Mucosa of rectum (tissue), 2 donors: Measurements from ENCODE around the gene AJAP1.
"Not testable (repeated sequence)": the region's sequence is repeated elsewhere in the genome, so short reads cannot be mapped to it uniquely, and the experiment has no call there.

Experiments used
- H3K27ac ChIP-seq, 2 donors: one replicate each; pipeline ENCODE4 v1.7.0; 2013; ENCODE audit warnings: inconsistent platforms in 2 of 2, low read depth in 2 of 2, low read length in 2 of 2
- H3K27me3 ChIP-seq, 2 donors: one replicate each; pipeline ENCODE4 v1.7.0; 2013; ENCODE audit warnings: low read length in 2 of 2; ENCODE audit not compliant: control insufficient read depth in 2 of 2, insufficient read depth in 2 of 2
- H3K36me3 ChIP-seq, 2 donors: one replicate each; pipeline ENCODE4 v1.7.0; 2013; ENCODE audit warnings: low read length in 2 of 2; ENCODE audit not compliant: control insufficient read depth in 2 of 2, insufficient read depth in 2 of 2
- H3K4me1 ChIP-seq, 2 donors: one replicate each; pipeline ENCODE4 v1.7.0; 2013; ENCODE audit warnings: low read length in 2 of 2, mild to moderate bottlenecking in 1 of 2; ENCODE audit not compliant: control insufficient read depth in 2 of 2, insufficient read depth in 2 of 2
- H3K4me3 ChIP-seq, 2 donors: one replicate each; pipeline ENCODE4 v1.7.0; 2013; ENCODE audit warnings: low read length in 2 of 2
- H3K9ac ChIP-seq, 2 donors: one replicate each; pipeline ENCODE4 v1.7.0; 2013; ENCODE audit warnings: low read length in 2 of 2, low read depth in 1 of 2, mild to moderate bottlenecking in 1 of 2
- H3K9me3 ChIP-seq, 2 donors: one replicate each; pipeline ENCODE4 v1.7.0; 2013; ENCODE audit warnings: low read length in 2 of 2; ENCODE audit not compliant: control insufficient read depth in 2 of 2
- donor health status: healthy.
- donor health status: Normal muscosa, but diverticular disease.

Gene AJAP1

GRCh38 chr1:4666683-4667082, 12.3 kb downstream of the AJAP1 start:
- not testable (repeated sequence) for H3K36me3 ChIP-seq, H3K27me3 ChIP-seq, H3K9ac ChIP-seq, H3K27ac ChIP-seq, H3K4me1 ChIP-seq, H3K4me3 ChIP-seq, H3K9me3 ChIP-seq

- H3K9me3 ChIP-seq = no peaks in the 10 kb centered on the region
- peaks cover 0 to 3% of the 10 kb centered on the region in 2 donors for H3K27me3 ChIP-seq
- no peak overlapping the region for H3K4me3 ChIP-seq
- no peaks in the 10 kb centered on the region for H3K36me3 ChIP-seq
- H3K4me1 ChIP-seq = no peaks in the 10 kb centered on the region
- H3K9ac ChIP-seq = no peak overlapping the region
- H3K27ac ChIP-seq = no peak overlapping the region
Observed at GRCh38 chr1:4668743-4669700, 14.6 kb downstream of the AJAP1 start.

GRCh38 chr1:4670265-4670664, 15.9 kb downstream of the AJAP1 start:
- H3K4me3 ChIP-seq = no peak overlapping the region
- no peaks in the 10 kb centered on the region for H3K4me1 ChIP-seq
- no peak overlapping the region for H3K9ac ChIP-seq
- H3K27me3 ChIP-seq = peaks cover 0 to 3% of the 10 kb centered on the region in 2 donors
- H3K36me3 ChIP-seq = no peaks in the 10 kb centered on the region
- no peak overlapping the region for H3K27ac ChIP-seq
- H3K9me3 ChIP-seq = no peaks in the 10 kb centered on the region

GRCh38 chr1:4671828-4672227, 17.4 kb downstream of the AJAP1 start:
- peaks cover 0 to 3% of the 10 kb centered on the region in 2 donors for H3K27me3 ChIP-seq
- no peaks in the 10 kb centered on the region for H3K9me3 ChIP-seq
- H3K9ac ChIP-seq = no peak overlapping the region
- H3K27ac ChIP-seq = no peak overlapping the region
- no peaks in the 10 kb centered on the region for H3K36me3 ChIP-seq
- no peak overlapping the region for H3K4me3 ChIP-seq
- H3K4me1 ChIP-seq = no peaks in the 10 kb centered on the region

- Histone ChIP-seq H3K27me3 (peaks cover 0 to 3% of the 10 kb centered on the region in 2 donors), H3K36me3 (no peaks in the 10 kb centered on the region), H3K27ac (no peak overlapping the region), H3K4me1 (no peaks in the 10 kb centered on the region), H3K4me3 (no peak overlapping the region), H3K9me3 (peaks cover 0 to 4% of the 10 kb centered on the region in 2 donors), H3K9ac (no peak overlapping the region)
Observed at GRCh38 chr1:4673494-4673893, 19.1 kb downstream of the AJAP1 start.

GRCh38 chr1:4674117-4674516, 19.7 kb downstream of the AJAP1 start:
- no peak overlapping the region for H3K9ac ChIP-seq
- H3K4me3 ChIP-seq = no peak overlapping the region
- no peaks in the 10 kb centered on the region for H3K4me1 ChIP-seq
- no peaks in the 10 kb centered on the region for H3K36me3 ChIP-seq
- no peak overlapping the region for H3K27ac ChIP-seq
- peaks cover 0 to 3% of the 10 kb centered on the region in 2 donors for H3K27me3 ChIP-seq
- H3K9me3 ChIP-seq = peaks cover 0 to 5% of the 10 kb centered on the region in 2 donors

- no peaks in the 10 kb centered on the region for H3K4me1 ChIP-seq
- no peak overlapping the region for H3K27ac ChIP-seq
- H3K9me3 ChIP-seq = peaks cover 0 to 5% of the 10 kb centered on the region in 2 donors
- H3K27me3 ChIP-seq = peaks cover 0 to 3% of the 10 kb centered on the region in 2 donors
- H3K9ac ChIP-seq = no peak overlapping the region
- H3K36me3 ChIP-seq = no peaks in the 10 kb centered on the region
- H3K4me3 ChIP-seq = no peak overlapping the region
Observed at GRCh38 chr1:4674676-4675075, 20.3 kb downstream of the AJAP1 start.

- no peaks in the 10 kb centered on the region for H3K36me3 ChIP-seq
- no peak overlapping the region for H3K27ac ChIP-seq
- no peaks in the 10 kb centered on the region for H3K4me1 ChIP-seq
- H3K27me3 ChIP-seq = peaks cover 0 to under 1% of the 10 kb centered on the region in 2 donors
- no peak overlapping the region for H3K9ac ChIP-seq
- H3K9me3 ChIP-seq = peaks cover 0 to 5% of the 10 kb centered on the region in 2 donors
- H3K4me3 ChIP-seq = no peak overlapping the region
Observed at GRCh38 chr1:4675454-4676186, 21.2 kb downstream of the AJAP1 start.

- no peak overlapping the region for H3K4me3 ChIP-seq
- no peak overlapping the region for H3K9ac ChIP-seq
- peaks cover 0 to 5% of the 10 kb centered on the region in 2 donors for H3K9me3 ChIP-seq
- no peaks in the 10 kb centered on the region for H3K27me3 ChIP-seq
- H3K36me3 ChIP-seq = no peaks in the 10 kb centered on the region
- H3K4me1 ChIP-seq = no peaks in the 10 kb centered on the region
- no peak overlapping the region for H3K27ac ChIP-seq
Observed at GRCh38 chr1:4676253-4676652, 21.8 kb downstream of the AJAP1 start.

GRCh38 chr1:4677608-4678007, 23.2 kb downstream of the AJAP1 start:
- Histone ChIP-seq H3K27me3 (no peaks in the 10 kb centered on the region), H3K9me3 (peaks cover 0 to 5% of the 10 kb centered on the region in 2 donors), H3K27ac (no peak overlapping the region), H3K4me3 (no peak overlapping the region), H3K4me1 (no peaks in the 10 kb centered on the region), H3K36me3 (no peaks in the 10 kb centered on the region), H3K9ac (no peak overlapping the region)
